Gastrocnemius medialis (tissue), 4 donors: ENCODE data around the gene CDH4. TPM values are rescaled to one million over a fixed set of nuclear protein-coding genes. Genes with fewer than 3 reads are reported as not detected.

Experiments
- ATAC-seq, 2 donors: fragments of 150-250 bp; one replicate each; pipeline ENCODE4 v1.9.1; 2016
- DNase-seq, 2 donors: peaks; one replicate each; pipeline ENCODE4 v3.0.0-alpha.2; 2019
- H3K27ac ChIP-seq, 4 donors: fragments of 200-600 bp; sonication (generic); 1 replicate in 1 of 4; 2 replicates in 3 of 4; pipeline ENCODE4 v1.5.1; 2016 to 2018; ENCODE audit warnings: mild to moderate bottlenecking in 2 of 4, moderate library complexity in 1 of 4
- H3K27me3 ChIP-seq, 3 donors: fragments of 200-600 bp; sonication (generic) in 2 of 3; 1 replicate in 1 of 3; 2 replicates in 2 of 3; pipeline versions ENCODE4 v1.5.1 to v1.6.0; 2016 to 2019; ENCODE audit warnings: mild to moderate bottlenecking in 1 of 3, moderate library complexity in 1 of 3
- H3K36me3 ChIP-seq, 2 donors: fragments of 200-600 bp; sonication (generic) in 1 of 2; one replicate each; pipeline ENCODE4 v1.5.1; 2017 to 2018
- H3K4me1 ChIP-seq, 2 donors: fragments of 200-600 bp; sonication (generic) in 1 of 2; one replicate each; pipeline ENCODE4 v1.5.1; 2016 to 2017; ENCODE audit warnings: mild to moderate bottlenecking in 2 of 2
- H3K4me3 ChIP-seq, 4 donors: fragments of 200-600 bp; sonication (generic) in 3 of 4; 1 replicate in 1 of 4; 2 replicates in 3 of 4; pipeline ENCODE4 v1.5.1; 2016 to 2019; ENCODE audit warnings: mild to moderate bottlenecking in 2 of 4
- H3K9me3 ChIP-seq, 3 donors: fragments of 200-600 bp; sonication (generic) in 2 of 3; 1 replicate in 1 of 3; 2 replicates in 2 of 3; pipeline ENCODE4 v1.5.1; 2016 to 2019
- CTCF ChIP-seq, 5 experiments: fragments of 450-650 bp in 3 of 5; fragments of 200-600 bp in 2 of 5; sonication (generic) in 2 of 5; IDR thresholded peaks in 4 of 5; conservative IDR thresholded peaks in 1 of 5; 1 replicate in 4 of 5; 2 replicates in 1 of 5; pipeline ENCODE4 v1.5.1; 2016 to 2019; ENCODE audit warnings: antibody characterized with exemption in 5 of 5, mild to moderate bottlenecking in 3 of 5, moderate library complexity in 3 of 5
- POLR2A ChIP-seq, 2 donors: fragments of 450-650 bp; IDR thresholded peaks; one replicate each; pipeline ENCODE4 v1.6.1; 2017; ENCODE audit warnings: antibody characterized with exemption in 2 of 2, mild to moderate bottlenecking in 2 of 2, moderate library complexity in 2 of 2
- in situ Hi-C, 4 donors: fragments of 200-750 bp; cut with MboI; loops; one replicate each; pipeline versions ENCODE4 v1.15.0 to v1.8.0; 2017; ENCODE audit warnings: low sequenced_read_pairs in 4 of 4
- intact Hi-C: fragments of 100-400 bp; cut with DNase I; formaldehyde crosslinking; loops from one replicate; pipeline ENCODE4 v1.15.1; 2023; ENCODE audit warnings: low total_unique reads
- total RNA-seq, 4 donors: library from RNA; depleted of rRNA; stranded (reverse); fragments of >200 nt; gene quantifications; one replicate each; pipeline versions ENCODE4 v1.1.0 to v1.2.3, GENCODE V29; 2016

Gene CDH4
- total RNA-seq, 4 donors from 2014 or later: 0.38 to 1.2 (median 0.86) TPM

GRCh38 chr20:61659994-61660346 lies 407.9 kb downstream of the CDH4 start:
- DNase-seq (no peak), ATAC-seq (no peak)
- TF ChIP-seq POLR2A (IDR thresholded peaks at IDR 0.05) (no peak), CTCF (IDR thresholded peaks at IDR 0.05 in 4 of 5, conservative IDR thresholded peaks at IDR 0.05 in 1 of 5) (no peak)
- in situ Hi-C loops: no loop called here
- H3K27ac ChIP-seq: no peak overlapping the region
- H3K27me3 ChIP-seq: no peaks in the 10 kb centered on the region
- intact Hi-C loops: no loop called here
- no peak overlapping the region for H3K4me3 ChIP-seq
- H3K4me1 ChIP-seq: no peaks in the 10 kb centered on the region
- no peaks in the 10 kb centered on the region for H3K36me3 ChIP-seq
- H3K9me3 ChIP-seq: no peaks in the 10 kb centered on the region

GRCh38 chr20:61660559-61660958 lies 408.5 kb downstream of the CDH4 start:
- in situ Hi-C loops (no loop called here), intact Hi-C loops (no loop called here)
- DNase-seq (no peak), ATAC-seq (no peak)
- H3K27ac ChIP-seq: no peak overlapping the region
- TF ChIP-seq CTCF (IDR thresholded peaks at IDR 0.05 in 4 of 5, conservative IDR thresholded peaks at IDR 0.05 in 1 of 5): no peak
- TF ChIP-seq POLR2A (IDR thresholded peaks at IDR 0.05): no peak
- H3K9me3 ChIP-seq: no peaks in the 10 kb centered on the region
- H3K4me1 ChIP-seq: no peaks in the 10 kb centered on the region
- H3K4me3 ChIP-seq: no peak overlapping the region
- H3K36me3 ChIP-seq: no peaks in the 10 kb centered on the region
- H3K27me3 ChIP-seq: no peaks in the 10 kb centered on the region

DNA sequence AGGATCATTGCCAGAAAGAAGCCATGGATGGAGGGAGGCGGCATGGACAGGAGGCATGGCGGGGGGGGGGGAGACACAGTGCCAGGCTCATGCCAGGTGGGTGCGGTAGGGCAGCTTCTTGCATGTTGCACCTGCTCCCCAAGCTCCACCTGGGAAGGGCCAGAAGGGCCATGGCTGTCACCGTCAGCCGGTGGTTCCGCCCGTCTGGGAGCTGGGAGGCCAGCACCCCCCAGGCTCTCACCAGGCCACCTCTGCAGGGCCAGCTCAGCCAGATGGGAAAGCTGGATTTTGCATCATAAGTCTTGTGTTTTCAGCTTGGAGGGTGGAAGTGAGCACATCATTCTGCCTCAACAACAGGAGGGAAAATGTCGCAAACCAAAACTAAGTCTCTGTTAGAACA lies 409.0 kb downstream of the CDH4 start:
- Histone ChIP-seq H3K36me3 (no peaks in the 10 kb centered on the region), H3K4me3 (no peak overlapping the region), H3K9me3 (no peaks in the 10 kb centered on the region), H3K27ac (no peak overlapping the region), H3K4me1 (no peaks in the 10 kb centered on the region), H3K27me3 (no peaks in the 10 kb centered on the region)
- ATAC-seq (no peak), DNase-seq (no peak)
- intact Hi-C loops (no loop called here), in situ Hi-C loops (no loop called here)
- TF ChIP-seq CTCF (IDR thresholded peaks at IDR 0.05 in 4 of 5, conservative IDR thresholded peaks at IDR 0.05 in 1 of 5) (no peak), POLR2A (IDR thresholded peaks at IDR 0.05) (no peak)

DNA sequence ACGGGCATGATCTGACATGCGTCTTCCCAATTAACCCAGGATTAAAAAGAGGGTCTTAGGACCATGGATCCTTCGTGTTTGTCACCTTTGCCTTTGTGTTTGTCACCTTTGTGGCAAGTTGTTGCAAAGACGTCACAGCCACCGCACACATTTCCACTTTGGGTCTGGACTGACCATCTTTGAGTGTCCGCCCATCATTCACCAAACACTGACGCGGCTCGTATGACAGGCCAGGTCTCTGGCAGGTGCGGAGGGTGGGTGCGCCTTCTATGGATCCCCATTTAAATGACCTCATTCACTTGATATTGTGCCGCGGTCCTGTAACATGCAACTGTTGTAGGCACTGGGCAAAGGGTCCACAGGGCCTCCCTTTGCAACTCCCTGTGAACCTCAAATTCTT lies 409.5 kb downstream of the CDH4 start:
- no peaks in the 10 kb centered on the region for H3K27me3 ChIP-seq

More for the DNA sequence above, 409.5 kb downstream of the CDH4 start:
- ATAC-seq (no peak), DNase-seq (no peak)
- Histone ChIP-seq H3K27ac (no peak overlapping the region), H3K36me3 (no peaks in the 10 kb centered on the region), H3K4me3 (no peak overlapping the region), H3K9me3 (no peaks in the 10 kb centered on the region), H3K4me1 (no peaks in the 10 kb centered on the region)
- in situ Hi-C loops: no loop called here
- intact Hi-C loops: no loop called here
- TF ChIP-seq POLR2A (IDR thresholded peaks at IDR 0.05) (no peak), CTCF (IDR thresholded peaks at IDR 0.05 in 4 of 5, conservative IDR thresholded peaks at IDR 0.05 in 1 of 5) (no peak)
